Activated T-cell treated with anti-CD3 and anti-CD28 coated beads for 24 hours (primary cell): ENCODE results near the gene DSCAML1.

ENCODE experiments used
- DNase-seq: peaks from one replicate; pipeline ENCODE4 v3.0.0-alpha.2; 2020; ENCODE audit warnings: low read depth

Gene DSCAML1

GRCh38 chr11:117662255-117662654 lies 134.8 kb downstream of the DSCAML1 start:
- DNase-seq: no peak

- DNase-seq: no peak
Measured at GRCh38 chr11:117658809-117659208, 138.2 kb downstream of the DSCAML1 start.

DNA sequence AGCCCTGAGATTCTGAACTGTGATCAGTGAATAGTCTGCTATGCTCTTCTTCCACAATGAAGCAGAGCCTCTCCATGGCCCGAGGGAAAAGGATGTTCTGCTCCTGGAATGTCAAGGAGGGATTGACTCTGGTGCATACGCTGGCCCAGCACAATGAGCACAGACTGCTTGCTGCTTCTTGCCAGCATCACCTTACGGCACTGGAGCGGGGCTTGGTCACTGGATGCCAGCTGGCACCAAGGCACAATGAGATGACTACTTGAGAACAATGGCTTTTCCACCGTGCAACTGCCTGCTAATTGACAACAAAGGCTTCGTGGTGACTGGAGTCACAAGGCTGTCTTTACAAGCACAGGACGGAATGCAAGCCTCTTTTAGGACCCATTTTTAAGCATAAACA lies 139.2 kb downstream of the DSCAML1 start:
- no peak for DNase-seq

GRCh38 chr11:117654281-117655255 lies 142.4 kb downstream of the DSCAML1 start:
- no peak for DNase-seq

DNA sequence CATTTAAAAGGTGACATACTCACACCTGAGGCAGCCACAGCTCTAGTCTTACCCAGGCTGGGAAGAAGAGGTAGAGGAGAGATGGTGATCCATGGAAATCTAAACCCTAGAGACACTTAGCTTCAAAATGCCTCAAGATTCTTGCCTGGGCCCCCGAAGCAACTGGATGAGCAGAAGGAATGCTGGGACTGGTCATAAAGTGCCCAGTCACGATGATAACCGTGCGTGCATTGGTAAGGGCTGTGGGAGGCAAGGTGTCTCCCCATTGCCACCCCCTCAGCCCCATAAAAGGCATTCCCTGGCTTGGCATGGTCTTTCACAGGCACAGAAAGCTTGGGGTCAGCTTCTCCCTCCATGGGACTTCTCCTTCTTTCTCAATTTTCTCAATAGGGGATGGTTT lies 144.5 kb downstream of the DSCAML1 start:
- no peak for DNase-seq

GRCh38 chr11:117649296-117650055 lies 147.5 kb downstream of the DSCAML1 start:
- DNase-seq: no peak

DNA sequence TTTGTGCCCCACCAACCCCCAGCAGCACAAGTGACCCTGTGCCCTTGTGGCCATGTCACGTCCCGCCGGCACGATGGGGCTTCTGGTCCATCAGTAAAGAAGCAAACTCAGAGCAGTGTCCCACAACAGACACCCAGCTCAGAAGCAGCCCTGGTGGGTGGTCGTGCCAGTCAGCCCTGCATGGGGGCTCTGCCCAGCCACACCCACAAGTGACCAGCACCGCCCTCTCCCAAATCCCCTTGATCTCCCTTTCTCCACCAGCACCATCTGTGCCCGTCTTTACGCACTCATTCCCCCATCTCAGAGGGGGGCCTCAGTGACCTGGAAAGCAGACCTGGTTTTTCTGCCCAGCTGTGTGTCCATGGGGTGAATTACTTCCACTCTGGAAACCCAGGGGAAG lies 149.1 kb downstream of the DSCAML1 start:
- no peak for DNase-seq

DNA sequence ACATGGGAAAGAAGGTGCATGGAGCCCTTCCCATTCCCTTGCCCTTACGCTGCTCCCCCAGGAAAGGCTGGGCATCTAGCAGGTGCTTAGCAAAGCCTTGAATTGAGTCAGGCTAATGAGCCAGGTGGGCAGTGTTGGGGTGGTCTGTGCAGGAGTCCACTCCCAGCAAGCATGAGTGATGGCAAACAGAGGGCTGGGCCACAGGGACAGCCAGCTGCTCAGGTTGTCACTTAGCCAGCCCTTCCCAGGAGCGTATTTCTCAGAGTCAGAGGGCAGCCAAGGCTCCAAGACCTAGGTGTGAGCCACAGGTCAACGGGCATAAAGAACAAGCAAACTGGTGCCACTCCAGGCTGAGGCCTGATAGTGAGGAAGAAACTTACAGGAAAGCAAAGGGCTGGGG lies 149.8 kb downstream of the DSCAML1 start:
- no peak for DNase-seq

DNA sequence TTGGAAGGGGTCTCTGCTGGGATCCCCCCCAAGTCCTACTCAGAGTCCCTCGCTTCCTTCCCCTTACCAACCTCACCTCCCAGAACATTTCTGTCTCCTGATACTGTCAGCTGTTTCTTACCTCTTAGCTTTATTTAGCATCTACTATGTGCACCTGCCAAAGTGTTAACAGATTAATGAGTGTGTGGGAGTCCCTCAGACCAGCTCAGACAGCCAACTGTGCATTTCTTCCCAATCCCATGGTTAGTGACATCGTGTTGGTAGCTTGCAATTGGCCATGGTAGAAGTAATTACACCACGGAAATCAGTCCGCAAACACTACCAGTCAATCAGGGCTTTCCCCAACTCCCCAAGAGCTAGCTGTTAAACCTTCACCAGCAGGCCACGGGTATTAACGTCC lies 150.6 kb downstream of the DSCAML1 start:
- no peak for DNase-seq

DNA sequence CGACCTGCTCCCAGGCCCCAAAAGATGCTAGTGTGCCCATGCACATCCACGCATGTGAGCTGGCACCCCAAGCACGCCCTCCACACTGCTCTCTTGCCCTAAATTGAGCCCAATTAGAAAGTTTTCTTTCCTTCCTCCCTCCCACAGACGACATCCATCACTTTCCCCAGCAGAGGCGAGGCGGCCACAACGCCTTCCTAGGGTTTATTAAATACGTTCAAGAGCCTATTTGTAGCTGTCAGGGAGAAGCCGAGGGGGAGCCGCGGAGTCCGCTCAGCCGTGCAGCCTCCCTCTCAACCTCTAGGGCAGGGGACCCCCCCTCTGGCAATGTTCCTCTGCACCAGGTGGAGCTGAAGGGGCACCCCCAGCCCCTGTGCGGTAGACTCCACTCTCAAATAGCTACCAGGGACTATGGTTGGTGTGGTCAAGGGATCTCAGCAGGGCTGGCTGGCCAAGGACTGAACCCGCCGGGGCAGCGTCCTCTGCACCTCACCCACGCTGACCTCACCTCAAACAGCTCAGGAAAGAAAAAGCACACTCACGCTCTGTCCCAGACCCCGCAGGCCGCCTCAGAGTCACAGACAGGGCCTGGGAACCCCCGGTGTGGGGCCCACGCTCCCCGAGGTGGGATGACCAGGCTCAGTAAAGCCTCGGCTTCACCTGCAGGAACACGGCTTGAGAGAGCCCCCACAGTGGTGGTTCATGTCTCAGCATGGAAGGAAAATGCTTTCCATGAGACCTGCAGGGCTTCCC lies 152.4 kb downstream of the DSCAML1 start:
- no peak for DNase-seq

- no peak for DNase-seq
Measured at GRCh38 chr11:117643606-117644300, 153.3 kb downstream of the DSCAML1 start.

DNA sequence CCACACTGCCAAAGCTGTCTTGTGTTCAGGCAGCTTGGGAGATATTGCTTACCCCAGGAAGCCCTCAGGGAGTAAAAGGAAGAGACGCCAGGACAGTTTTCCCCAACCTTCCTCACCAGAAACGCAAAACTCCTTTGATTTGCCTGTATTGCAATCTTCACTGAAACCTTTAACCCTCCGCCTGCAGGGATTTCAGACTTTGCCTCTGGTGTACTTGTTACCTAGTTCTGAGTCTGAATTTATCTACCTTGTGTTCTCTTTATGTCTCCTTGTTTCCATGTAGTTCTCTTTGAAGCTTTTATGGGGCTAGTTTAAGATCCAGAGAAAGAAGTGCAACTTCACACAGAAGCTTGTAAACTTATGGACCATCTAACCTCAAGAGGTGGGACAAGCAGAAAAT lies 154.2 kb downstream of the DSCAML1 start:
- no peak for DNase-seq

- no peak for DNase-seq
Measured at GRCh38 chr11:117642396-117642795, 154.6 kb downstream of the DSCAML1 start.

- DNase-seq: no peak
Measured at GRCh38 chr11:117641008-117641915, 155.8 kb downstream of the DSCAML1 start.

DNA sequence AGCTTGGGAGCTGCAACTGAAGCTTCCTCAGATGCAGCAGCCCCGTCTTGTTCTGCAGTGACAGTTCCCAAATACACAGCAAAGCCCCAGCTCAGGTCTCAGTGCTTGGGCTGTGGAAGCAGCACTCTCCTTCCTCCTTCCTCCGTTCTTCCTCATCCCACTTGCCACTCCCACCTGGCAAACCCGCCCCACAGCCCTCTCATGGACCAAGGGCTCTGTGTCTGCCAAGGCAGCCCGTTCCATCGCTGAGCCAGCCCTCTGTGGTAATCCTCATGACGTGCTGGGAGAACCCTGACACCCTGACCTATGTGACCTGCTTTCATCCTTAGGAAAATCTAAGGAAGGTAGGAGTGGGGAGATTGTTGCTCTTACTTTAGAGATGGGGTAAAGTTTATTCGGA lies 157.0 kb downstream of the DSCAML1 start:
- no peak for DNase-seq

DNA sequence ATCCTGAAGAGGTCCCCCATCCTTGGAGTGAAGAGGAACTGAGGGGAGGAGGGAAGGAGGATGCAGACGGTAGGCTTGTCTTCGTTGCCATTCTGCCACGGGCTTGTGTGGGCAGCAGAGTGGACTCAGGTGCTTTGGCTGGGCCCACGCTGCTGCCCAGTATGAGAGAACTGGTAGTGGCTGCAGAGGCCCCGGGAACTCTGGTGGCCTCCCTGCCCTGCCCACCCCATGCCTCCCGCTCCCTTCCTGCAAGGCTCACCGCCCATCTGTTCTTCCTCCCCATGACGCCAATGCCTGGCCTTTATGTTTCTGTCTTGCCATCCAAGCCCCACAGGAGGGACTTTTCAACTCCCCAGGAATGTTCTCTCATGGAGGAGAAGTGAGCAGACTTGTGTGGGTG lies 157.4 kb downstream of the DSCAML1 start:
- no peak for DNase-seq

GRCh38 chr11:117638911-117639543 lies 158.0 kb downstream of the DSCAML1 start:
- no peak for DNase-seq

DNA sequence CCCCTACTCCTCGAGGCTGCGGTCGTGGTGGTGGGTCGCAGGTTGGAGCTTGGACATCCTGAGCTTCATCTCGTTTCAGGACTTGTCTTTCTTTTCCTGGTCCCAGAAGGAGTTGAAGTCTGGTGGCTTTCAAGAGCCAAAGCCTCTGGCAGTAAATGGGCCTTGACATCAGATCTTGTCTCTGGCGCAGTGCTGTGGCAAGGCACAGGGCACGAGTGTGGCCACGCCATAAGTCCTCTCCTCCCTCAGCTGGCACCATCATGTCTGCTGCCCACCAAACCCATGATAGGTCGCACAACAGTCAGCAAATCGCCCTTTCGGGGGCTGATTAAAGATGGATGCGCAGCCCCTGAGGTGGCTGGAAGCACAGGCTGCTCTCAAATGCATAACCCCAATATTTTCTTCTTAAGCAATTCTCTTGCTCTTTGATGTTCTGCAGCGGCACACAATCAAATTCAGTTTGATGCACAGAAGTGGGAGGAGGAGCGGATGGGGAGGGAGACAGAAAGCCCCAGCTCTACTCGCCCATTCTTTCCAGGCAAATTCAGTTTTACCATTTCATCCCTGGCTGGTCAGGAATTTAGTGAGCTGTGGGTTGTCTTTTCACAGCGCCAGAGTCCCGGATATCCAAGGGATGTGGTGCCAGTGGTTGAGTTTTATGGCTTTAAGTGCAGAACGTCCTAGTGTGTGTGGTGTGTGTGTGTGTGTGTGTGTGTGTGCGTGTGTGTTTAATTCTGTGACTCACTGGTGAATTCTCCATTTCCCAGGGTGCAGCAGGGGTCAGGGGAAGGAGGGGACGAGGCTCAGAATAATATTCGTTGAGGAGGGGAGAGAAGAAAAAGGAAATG lies 162.0 kb downstream of the DSCAML1 start:
- no peak for DNase-seq
